GM18868 (cell line): ENCODE data around the gene CAND2.

Experiments used
- ATAC-seq: cut with Tn5 transposase; IDR thresholded peaks from one replicate; pipeline ENCODE4 v1.9.1; 2021; ENCODE audit warnings: mild to moderate bottlenecking, moderate library complexity; ENCODE audit not compliant: unreplicated experiment

The CAND2 gene

GRCh38 chr3:12882336-12883310 lies 86.1 kb downstream of the CAND2 start:
- ATAC-seq: no peak

- ATAC-seq: no peak
Measured at GRCh38 chr3:12884186-12884680, 87.8 kb downstream of the CAND2 start.
